Activated CD4-positive, CD25-positive, alpha-beta regulatory T cell (primary cell): ENCODE results near the gene SNRNP27.

ENCODE experiments used
- DNase-seq, 4 experiments: peaks; one replicate each; lab custom pipeline; 2025; lab: John Stamatoyannopoulos, UW

Gene SNRNP27

DNA sequence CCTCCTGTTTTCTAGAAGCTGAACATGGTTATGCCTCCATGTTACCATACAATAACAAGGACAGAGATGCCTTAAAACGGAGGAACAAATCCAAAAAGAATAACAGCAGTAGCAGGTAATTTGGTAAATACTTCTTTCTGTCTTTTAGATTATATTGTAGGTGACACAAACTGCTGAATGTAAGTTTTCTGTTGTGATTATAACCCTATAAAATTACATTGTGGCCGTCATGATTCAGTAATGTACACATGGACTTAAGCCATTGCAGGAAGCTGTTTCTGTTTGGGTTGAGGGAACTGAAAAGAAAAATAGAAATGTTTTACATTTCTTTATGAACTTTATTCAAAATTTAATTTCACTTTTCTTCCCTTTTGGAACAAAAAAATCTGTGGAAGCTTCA lies 22.4 kb downstream of the SNRNP27 start:
- DNase-seq = no peak

DNA sequence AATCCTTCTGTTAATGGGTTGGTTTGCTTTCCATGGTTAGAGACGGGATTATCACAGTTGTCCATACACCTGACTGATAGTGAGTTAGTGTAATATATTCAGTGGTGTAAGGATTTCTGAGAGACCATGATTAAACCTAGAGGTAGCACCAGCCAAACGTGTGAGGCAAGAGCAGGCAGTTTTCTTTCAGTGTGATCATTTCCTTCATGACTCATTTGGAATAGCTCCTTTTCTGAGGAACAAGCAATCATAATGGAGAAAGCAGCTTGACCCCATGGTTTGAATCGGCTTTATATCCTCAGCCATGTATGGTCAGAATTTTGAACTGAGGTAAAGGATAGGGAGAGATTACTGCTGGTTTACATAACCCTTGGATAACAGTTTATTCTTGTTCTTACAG lies 24.1 kb downstream of the SNRNP27 start:
- no peak for DNase-seq

DNA sequence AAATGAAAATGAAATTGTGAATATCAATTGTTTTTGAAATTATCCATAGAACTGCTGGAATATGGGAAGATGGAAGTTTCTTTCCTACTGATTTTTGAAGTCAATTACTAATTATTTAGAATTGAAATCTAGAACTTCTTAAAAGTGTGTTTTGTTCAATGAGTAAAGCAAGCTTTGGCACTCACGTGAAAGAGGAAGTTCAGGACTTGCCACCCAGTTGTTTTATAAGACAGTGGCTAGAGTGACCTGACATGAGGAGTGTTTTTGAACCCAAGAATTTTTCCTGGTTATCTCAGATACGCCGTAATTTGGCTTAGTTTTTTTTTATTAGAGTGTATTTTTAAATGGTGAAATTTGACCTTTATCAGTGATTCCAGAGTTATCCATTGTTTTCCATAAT lies 24.6 kb downstream of the SNRNP27 start:
- DNase-seq = no peak

DNA sequence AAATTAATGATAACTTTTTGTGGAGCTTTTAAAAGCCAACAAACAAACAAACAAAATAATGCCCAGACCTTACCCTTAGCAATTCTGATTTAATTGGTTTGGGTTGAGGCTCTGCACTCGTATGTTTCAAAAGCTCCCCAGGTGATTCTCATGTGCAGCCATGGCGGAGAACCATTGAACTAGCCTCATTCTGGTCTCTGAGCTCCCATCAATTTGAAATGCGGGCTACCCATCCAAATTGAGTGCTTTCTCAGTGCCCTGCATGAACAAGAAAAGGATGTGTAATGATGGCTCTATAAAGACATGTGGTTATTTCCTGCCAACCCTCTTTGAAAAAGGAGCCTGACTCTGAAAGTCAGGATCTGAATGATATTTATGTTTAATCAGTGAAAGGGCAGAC lies 29.4 kb downstream of the SNRNP27 start:
- DNase-seq = no peak

DNA sequence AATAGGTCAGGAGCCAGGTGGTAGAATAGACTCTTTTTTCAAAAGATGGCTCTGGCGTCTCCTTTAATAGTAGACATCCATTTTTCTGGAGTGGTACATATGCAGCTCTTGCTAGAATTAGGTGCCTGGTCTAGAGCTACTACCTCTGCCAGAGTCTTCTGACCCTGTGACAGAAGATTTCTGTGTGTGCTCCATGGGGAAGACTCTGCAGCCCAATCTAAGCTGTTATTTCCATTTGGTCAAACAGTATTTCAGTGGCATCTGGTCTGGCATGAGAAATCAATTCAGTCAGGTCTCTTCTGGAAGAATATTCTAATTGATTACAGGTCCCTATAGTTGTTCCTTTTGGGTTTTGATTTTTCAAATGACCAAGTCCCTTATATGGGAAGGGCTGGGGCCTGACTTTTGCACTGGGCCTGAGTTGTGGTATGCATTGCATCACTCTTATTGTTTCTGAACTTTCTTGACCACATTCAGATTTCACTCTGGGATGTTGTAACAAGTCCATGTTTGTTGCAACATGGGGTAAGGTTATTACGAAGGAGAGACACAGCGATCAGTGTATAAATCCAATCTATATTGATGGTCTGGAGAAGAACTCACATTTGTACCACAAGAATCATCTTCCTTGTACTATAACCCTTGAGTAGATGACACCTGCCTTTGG lies 33.2 kb downstream of the SNRNP27 start:
- DNase-seq = no peak

GRCh38 chr2:69931832-69932595 lies 38.3 kb downstream of the SNRNP27 start:
- DNase-seq = no peak

DNA sequence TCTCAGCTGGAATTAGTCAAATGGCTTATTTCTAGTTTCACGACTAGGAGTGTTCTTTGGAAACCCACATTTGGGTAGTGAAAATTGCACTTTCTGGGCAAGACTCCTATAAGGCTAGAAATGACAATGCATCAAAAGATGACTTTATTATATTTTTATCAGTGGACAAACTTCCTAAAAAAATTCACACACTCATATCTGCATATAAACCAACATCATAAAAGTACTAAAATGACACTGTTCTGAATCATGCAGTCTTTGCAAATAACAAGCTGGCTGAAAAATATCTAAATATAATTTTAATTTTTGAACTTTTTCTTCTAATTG lies 38.8 kb downstream of the SNRNP27 start:
- DNase-seq = no peak

DNA sequence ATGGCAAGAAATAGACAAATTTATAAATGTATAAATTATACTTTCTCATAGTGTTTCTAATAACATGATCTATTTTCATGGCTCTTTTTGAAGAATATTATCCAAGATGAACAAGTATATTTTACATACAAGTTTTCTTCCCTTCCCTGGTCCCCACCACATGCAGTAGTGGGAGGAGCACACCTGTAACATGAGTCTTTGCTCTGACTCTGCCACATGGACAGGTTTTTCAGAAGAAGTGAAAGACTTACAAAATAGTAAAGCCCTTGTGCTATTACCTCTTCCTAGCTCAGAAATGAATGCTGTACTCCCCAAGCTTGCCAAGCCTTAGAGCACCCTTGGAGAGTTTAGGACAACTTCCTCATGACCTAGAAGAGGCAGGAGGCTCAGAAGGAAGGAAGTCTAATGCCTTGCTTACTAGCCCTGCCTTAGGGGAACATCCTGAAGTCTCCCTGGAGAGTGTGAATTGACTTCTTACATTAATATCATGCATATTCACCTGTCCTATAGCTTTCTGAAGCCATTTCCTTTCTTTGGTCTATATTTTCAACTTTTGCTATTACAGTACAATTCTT lies 39.6 kb downstream of the SNRNP27 start:
- DNase-seq = no peak

DNA sequence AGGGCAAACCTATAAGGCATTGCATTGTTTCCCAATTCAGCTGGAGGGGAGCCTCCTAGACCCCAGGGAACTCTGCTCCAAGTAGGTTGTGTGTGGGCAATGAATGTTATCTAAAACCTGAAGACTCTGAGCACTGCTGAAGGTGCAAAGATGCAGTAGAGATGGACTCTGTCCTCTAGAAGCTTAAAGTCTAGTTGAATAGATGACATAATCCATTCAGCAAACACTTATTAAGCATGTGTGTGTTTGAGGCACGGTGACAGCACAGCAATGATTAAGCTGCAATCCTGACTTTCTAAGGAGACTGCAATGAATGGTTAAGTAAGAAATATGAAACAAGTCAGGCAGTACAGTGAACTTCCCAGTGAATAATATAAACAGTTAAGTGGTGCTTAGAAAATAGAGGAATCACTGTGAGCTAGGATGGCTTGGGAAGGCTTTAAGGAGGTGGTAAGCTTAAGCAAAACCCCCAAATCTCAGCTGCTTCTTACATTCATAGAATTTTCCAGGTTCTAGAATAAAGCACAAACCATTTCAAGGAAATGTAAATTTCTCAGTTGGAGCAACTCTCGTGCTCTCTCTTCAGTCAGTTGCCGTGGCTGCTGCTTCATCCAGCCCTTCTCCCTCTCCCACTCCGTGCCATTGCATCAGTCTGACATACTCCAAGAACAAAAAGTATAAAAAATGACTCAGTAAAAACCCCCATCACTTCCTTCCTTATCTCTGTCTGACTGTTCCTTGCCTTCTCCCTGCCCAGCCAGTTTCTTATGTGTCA lies 40.3 kb downstream of the SNRNP27 start:
- DNase-seq = no peak

DNA sequence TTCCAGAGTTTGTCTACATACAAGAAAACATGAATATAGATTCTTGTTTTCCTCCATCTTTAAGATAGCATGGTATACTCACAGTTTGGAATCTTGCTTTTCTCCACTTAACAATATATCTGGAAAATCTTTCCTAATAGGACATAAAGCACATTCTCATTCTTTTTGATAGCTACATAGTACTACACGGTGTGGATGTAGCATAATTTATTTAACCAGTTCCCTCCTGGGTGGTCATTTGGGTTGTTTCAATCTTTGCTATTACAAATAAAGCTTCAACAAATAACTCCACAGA lies 40.8 kb downstream of the SNRNP27 start:
- DNase-seq = no peak

DNA sequence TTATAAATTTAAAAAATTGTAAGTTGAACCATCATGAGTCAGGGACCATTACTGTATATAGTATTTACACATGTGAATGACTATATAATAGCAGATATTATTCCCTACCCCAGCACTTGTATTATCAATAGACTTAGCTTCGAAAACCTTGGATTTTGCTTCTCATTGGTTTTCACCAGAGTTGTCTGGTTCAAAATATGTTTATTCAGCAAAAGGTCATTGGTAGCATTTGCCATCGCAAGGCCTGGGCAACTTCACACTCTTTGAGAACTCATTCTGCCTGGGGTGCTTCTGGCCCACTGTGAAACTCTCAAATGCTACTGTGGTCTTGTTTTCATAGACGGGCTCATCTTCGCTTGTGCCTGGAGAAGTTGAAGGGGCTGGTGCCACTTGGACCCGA lies 41.3 kb downstream of the SNRNP27 start:
- DNase-seq = no peak

GRCh38 chr2:69936906-69937305 lies 43.1 kb downstream of the SNRNP27 start:
- no peak for DNase-seq

GRCh38 chr2:69937968-69938367 lies 44.2 kb downstream of the SNRNP27 start:
- no peak for DNase-seq

- DNase-seq = no peak
These were observed 46.0 kb downstream of the SNRNP27 start for GRCh38 chr2:69939722-69940121.

- no peak for DNase-seq
These were observed 46.9 kb downstream of the SNRNP27 start for GRCh38 chr2:69940691-69941090.

- no peak for DNase-seq
These were observed 49.5 kb downstream of the SNRNP27 start for GRCh38 chr2:69943000-69943842.

- DNase-seq = no peak
These were observed 50.2 kb downstream of the SNRNP27 start for GRCh38 chr2:69943843-69944525.

DNA sequence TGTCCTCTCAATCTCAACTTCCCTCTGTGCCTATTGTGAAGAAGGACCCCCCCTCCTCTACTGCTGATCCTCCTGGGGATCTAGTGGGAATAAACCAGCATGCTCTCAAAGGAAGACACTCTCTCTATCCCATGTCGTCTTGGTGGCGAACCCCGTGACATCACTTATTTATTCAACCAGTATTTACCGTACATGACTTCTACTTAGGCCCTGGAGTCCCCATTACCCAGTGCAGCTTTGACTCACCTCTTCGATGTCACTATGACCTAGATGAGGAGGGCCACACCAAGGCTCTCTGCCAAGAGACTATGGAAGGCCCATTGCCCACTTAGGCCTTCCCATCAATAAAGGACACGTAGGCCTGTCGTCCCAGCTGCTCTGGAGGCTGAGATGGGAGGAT lies 51.0 kb downstream of the SNRNP27 start:
- no peak for DNase-seq

- DNase-seq = no peak
These were observed 51.7 kb downstream of the SNRNP27 start for GRCh38 chr2:69945441-69945840.

DNA sequence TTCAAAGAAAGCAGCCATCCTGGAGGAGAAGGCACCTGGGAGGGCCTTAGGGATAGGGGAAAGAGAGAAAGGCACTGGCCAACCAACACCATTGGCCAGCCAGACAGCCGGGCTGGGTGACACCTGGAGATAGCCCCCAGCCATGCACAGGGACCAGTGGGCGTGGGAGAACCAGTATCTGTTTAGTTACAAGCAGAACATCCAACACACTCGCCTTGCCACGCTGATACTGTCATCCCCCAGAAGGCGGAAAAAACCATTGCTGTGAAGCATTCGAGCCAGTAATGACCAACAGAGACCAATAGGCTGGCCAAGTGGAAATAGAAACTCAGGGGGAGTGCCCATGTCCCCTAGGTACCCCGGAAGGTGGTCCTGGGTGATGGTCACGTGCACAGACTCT lies 52.2 kb downstream of the SNRNP27 start:
- DNase-seq = no peak
